ENCODE measurements around the gene GK2. TPM values are rescaled to one million over a fixed set of nuclear protein-coding genes. Genes with fewer than 3 reads are reported as not detected.

Gene GK2
- total and polyA plus RNA-seq, 2 of the 13 experiments (the other 11 are each of a cell fraction or from before 2014, with no cell fraction given), result not detected

DNA sequence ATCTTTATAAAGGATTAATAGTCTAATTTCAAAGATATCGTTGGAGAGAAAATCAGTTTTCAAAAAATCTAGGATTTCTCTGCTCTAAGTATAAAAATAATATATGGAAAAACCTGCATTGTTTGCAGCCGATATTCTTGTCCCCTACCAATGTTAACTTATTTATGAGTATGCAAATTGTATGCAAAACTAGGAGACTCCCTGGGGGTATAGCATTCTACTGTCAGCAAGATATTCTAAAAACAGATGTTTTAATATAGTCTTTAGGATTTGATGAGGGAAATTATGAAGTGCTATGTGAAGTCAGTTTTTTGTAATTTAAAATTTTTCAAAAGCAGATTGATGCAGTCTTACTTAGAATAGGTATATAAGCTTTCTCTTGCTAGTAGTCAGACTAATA lies 40.9 kb downstream of the GK2 start:
- Histone ChIP-seq H3K9ac (ENCODE audit: insufficient read depth, low read depth, low read length) (no peak overlapping the region), H3K4me3 (replicated peaks in 1 of 3; ENCODE audit: insufficient read depth in 1 of 3, low read depth in 2 of 3, low read length in 3 of 3) (no peak overlapping the region), H3K27ac (ENCODE audit: extremely low read length, insufficient read depth, low read length) (no peak overlapping the region), H3K9me3 (ENCODE audit: low read length) (no peaks in the 10 kb centered on the region), H3K79me2 (ENCODE audit: insufficient read depth, low read length) (no peaks in the 10 kb centered on the region), H3K27me3 (ENCODE audit: control insufficient read depth in 1 of 2, insufficient read depth in 2 of 2, low read length in 2 of 2) (no peaks in the 10 kb centered on the region), H3K4me2 (ENCODE audit: low read depth, low read length) (no peak overlapping the region), H4K20me1 (ENCODE audit: insufficient read depth, low read length) (no peaks in the 10 kb centered on the region), H3K4me1 (ENCODE audit: insufficient read depth, low read length) (no peaks in the 10 kb centered on the region), H2AFZ (ENCODE audit: low read length) (no peak overlapping the region), H3K36me3 (replicated peaks in 1 of 2; ENCODE audit: control insufficient read depth in 1 of 2, insufficient read depth in 2 of 2, low read length in 2 of 2) (no peaks in the 10 kb centered on the region)
- ChIA-PET CTCF (ENCODE audit: low intra/inter-chr PET ratio, low total read pairs) (no interaction called here), POLR2A (no interaction called here)
- intact Hi-C loops (cut with micrococcal nuclease; ENCODE audit: unreplicated experiment) (no loop called here), in situ Hi-C loops (cut with HindIII; ENCODE audit: extremely low pct_ligation_motif_present, low pct_unique_long_range_greater_than_20kb) (no loop called here)
- 5% methylated on average over 2 of the region's 2 CpGs for WGBS (ENCODE audit: low lambda C conversion rate)
- DNase-seq (ENCODE audit: low spot score) (no peak), ATAC-seq (no peak), FAIRE-seq (no peak)
- no TSS peak for BruUV-seq (replicated peaks)
- TF ChIP-seq ZMYM3 (CRISPR knock-in tag; IDR thresholded peaks at IDR 0.05), result no peak
- no peak for TF ChIP-seq PHB2 (IDR thresholded peaks at IDR 0.05; ENCODE audit: partially characterized antibody)
- TF ChIP-seq, protein P1, sequence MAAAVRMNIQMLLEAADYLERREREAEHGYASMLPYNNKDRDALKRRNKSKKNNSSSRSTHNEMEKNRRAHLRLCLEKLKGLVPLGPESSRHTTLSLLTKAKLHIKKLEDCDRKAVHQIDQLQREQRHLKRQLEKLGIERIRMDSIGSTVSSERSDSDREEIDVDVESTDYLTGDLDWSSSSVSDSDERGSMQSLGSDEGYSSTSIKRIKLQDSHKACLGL (CRISPR knock-in tag; IDR thresholded peaks at IDR 0.05), result no peak
- TF ChIP-seq, protein P2, sequence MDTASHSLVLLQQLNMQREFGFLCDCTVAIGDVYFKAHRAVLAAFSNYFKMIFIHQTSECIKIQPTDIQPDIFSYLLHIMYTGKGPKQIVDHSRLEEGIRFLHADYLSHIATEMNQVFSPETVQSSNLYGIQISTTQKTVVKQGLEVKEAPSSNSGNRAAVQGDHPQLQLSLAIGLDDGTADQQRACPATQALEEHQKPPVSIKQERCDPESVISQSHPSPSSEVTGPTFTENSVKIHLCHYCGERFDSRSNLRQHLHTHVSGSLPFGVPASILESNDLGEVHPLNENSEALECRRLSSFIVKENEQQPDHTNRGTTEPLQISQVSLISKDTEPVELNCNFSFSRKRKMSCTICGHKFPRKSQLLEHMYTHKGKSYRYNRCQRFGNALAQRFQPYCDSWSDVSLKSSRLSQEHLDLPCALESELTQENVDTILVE (CRISPR knock-in tag; IDR thresholded peaks at IDR 0.05), result no peak
- no peak for TF ChIP-seq CBX1 (IDR thresholded peaks at IDR 0.05; ENCODE audit: low read depth)
- TF ChIP-seq ZNF589 (CRISPR knock-in tag; conservative IDR thresholded peaks at IDR 0.05), result no peak
- no peak for TF ChIP-seq POLR2AphosphoS2 (IDR thresholded peaks at IDR 0.05; ENCODE audit: low read depth, low read length)
- no peak for TF ChIP-seq ZNF629 (CRISPR knock-in tag; conservative IDR thresholded peaks at IDR 0.05)
- no peak for TF ChIP-seq ZNF546 (CRISPR knock-in tag; conservative IDR thresholded peaks at IDR 0.05)
- TF ChIP-seq HMG20A (CRISPR knock-in tag; IDR thresholded peaks at IDR 0.05; ENCODE audit: borderline replicate concordance), result no peak
- TF ChIP-seq ZNF747 (CRISPR knock-in tag; IDR thresholded peaks at IDR 0.05; ENCODE audit: borderline replicate concordance), result no peak
- no peak for TF ChIP-seq ZNF615 (CRISPR knock-in tag; IDR thresholded peaks at IDR 0.05; ENCODE audit: borderline replicate concordance)
- TF ChIP-seq, protein P3, sequence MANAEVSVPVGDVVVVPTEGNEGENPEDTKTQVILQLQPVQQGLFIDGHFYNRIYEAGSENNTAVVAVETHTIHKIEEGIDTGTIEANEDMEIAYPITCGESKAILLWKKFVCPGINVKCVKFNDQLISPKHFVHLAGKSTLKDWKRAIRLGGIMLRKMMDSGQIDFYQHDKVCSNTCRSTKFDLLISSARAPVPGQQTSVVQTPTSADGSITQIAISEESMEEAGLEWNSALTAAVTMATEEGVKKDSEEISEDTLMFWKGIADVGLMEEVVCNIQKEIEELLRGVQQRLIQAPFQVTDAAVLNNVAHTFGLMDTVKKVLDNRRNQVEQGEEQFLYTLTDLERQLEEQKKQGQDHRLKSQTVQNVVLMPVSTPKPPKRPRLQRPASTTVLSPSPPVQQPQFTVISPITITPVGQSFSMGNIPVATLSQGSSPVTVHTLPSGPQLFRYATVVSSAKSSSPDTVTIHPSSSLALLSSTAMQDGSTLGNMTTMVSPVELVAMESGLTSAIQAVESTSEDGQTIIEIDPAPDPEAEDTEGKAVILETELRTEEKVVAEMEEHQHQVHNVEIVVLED (CRISPR knock-in tag; IDR thresholded peaks at IDR 0.05; ENCODE audit: borderline replicate concordance), result no peak
- TF ChIP-seq, protein P4, sequence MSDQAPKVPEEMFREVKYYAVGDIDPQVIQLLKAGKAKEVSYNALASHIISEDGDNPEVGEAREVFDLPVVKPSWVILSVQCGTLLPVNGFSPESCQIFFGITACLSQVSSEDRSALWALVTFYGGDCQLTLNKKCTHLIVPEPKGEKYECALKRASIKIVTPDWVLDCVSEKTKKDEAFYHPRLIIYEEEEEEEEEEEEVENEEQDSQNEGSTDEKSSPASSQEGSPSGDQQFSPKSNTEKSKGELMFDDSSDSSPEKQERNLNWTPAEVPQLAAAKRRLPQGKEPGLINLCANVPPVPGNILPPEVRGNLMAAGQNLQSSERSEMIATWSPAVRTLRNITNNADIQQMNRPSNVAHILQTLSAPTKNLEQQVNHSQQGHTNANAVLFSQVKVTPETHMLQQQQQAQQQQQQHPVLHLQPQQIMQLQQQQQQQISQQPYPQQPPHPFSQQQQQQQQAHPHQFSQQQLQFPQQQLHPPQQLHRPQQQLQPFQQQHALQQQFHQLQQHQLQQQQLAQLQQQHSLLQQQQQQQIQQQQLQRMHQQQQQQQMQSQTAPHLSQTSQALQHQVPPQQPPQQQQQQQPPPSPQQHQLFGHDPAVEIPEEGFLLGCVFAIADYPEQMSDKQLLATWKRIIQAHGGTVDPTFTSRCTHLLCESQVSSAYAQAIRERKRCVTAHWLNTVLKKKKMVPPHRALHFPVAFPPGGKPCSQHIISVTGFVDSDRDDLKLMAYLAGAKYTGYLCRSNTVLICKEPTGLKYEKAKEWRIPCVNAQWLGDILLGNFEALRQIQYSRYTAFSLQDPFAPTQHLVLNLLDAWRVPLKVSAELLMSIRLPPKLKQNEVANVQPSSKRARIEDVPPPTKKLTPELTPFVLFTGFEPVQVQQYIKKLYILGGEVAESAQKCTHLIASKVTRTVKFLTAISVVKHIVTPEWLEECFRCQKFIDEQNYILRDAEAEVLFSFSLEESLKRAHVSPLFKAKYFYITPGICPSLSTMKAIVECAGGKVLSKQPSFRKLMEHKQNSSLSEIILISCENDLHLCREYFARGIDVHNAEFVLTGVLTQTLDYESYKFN (CRISPR knock-in tag; conservative IDR thresholded peaks at IDR 0.05), result no peak
